Measurements from ENCODE around the gene PPP2R1B. TPM values are rescaled to one million over a fixed set of nuclear protein-coding genes. Genes with fewer than 3 reads are reported as not detected.
"Not testable (repeated sequence)": the region's sequence is repeated elsewhere in the genome, so short reads cannot be mapped to it uniquely, and the experiment has no call there.

Gene PPP2R1B
- total RNA-seq, 3 donors from 2014 or later (not counting 1 experiment from before 2014, with no cell fraction given) = 32.6 to 41.4 (median 40.8) TPM

- Histone ChIP-seq H3K27me3 (ENCODE audit: control insufficient read depth, insufficient read depth, low read length) (no peaks in the 10 kb centered on the region), H3K4me1 (ENCODE audit: control insufficient read depth, insufficient read depth, low read length) (no peaks in the 10 kb centered on the region), H3K36me3 (ENCODE audit: control insufficient read depth, insufficient read depth, low read length) (peaks cover 49% of the 10 kb centered on the region), H3K27ac (ENCODE audit: low read length) (no peak overlapping the region), H3K4me3 (ENCODE audit: low read length) (no peak overlapping the region), H3K9me3 (ENCODE audit: control insufficient read depth, insufficient read depth, low read length) (no peaks in the 10 kb centered on the region)
- DNase-seq (no peak), ATAC-seq (no peak)
- Mint-ChIP-seq H3K4me1 (no peaks in the 10 kb centered on the region), H3K36me3 (peaks cover 10% of the 10 kb centered on the region), H3K27me3 (ENCODE audit: low read depth in 2 of 2) (no peaks in the 10 kb centered on the region), H3K9me3 (no peaks in the 10 kb centered on the region), H3K27ac (no peak overlapping the region), H3K4me3 (no peak overlapping the region)
- intact Hi-C loops (cut with micrococcal nuclease) = no loop called here
- TF ChIP-seq, protein P1, sequence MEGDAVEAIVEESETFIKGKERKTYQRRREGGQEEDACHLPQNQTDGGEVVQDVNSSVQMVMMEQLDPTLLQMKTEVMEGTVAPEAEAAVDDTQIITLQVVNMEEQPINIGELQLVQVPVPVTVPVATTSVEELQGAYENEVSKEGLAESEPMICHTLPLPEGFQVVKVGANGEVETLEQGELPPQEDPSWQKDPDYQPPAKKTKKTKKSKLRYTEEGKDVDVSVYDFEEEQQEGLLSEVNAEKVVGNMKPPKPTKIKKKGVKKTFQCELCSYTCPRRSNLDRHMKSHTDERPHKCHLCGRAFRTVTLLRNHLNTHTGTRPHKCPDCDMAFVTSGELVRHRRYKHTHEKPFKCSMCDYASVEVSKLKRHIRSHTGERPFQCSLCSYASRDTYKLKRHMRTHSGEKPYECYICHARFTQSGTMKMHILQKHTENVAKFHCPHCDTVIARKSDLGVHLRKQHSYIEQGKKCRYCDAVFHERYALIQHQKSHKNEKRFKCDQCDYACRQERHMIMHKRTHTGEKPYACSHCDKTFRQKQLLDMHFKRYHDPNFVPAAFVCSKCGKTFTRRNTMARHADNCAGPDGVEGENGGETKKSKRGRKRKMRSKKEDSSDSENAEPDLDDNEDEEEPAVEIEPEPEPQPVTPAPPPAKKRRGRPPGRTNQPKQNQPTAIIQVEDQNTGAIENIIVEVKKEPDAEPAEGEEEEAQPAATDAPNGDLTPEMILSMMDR (IDR thresholded peaks at IDR 0.05) = no peak
- 74% methylated on average over 2 of the region's 2 CpGs for WGBS (ENCODE audit: insufficient coverage)
Measured at GRCh38 chr11:111719379-111719778, 46.8 kb downstream of the PPP2R1B start.

DNA sequence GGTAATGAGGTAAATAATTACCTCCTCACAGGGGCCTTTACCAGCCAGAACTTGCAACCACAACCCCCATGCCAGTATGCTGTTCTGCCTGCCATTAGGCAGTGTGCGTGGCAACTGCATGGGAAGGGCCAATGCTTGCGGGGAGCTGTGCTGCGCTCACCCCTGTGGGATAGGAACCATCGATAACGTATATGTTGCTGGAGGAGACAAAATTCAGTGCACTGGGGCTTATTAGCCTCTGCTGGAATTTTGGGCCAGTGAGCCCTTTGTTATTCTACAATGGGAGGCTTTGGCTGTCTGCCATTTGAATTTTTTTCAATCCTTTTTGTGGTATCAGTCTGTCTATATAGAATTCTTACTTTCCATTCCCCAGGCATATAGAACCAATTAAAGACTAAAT is 47.3 kb downstream of the PPP2R1B start:
- 98% methylated on average over 5 of the region's 5 CpGs for WGBS (ENCODE audit: insufficient coverage)
- Histone ChIP-seq H3K36me3 (ENCODE audit: control insufficient read depth, insufficient read depth, low read length) (peaks cover 45% of the 10 kb centered on the region), H3K4me1 (ENCODE audit: control insufficient read depth, insufficient read depth, low read length) (no peaks in the 10 kb centered on the region), H3K9me3 (ENCODE audit: control insufficient read depth, insufficient read depth, low read length) (no peaks in the 10 kb centered on the region), H3K4me3 (ENCODE audit: low read length) (no peak overlapping the region), H3K27ac (ENCODE audit: low read length) (no peak overlapping the region), H3K27me3 (ENCODE audit: control insufficient read depth, insufficient read depth, low read length) (no peaks in the 10 kb centered on the region)
- Mint-ChIP-seq H3K27me3 (ENCODE audit: low read depth in 2 of 2) (no peaks in the 10 kb centered on the region), H3K9me3 (no peaks in the 10 kb centered on the region), H3K4me3 (no peak overlapping the region), H3K36me3 (peaks cover 10% of the 10 kb centered on the region), H3K4me1 (peaks cover 0 to 5% of the 10 kb centered on the region in 2 donors), H3K27ac (no peak overlapping the region)
- ATAC-seq (no peak), DNase-seq (no peak)
- TF ChIP-seq, protein P1 (IDR thresholded peaks at IDR 0.05) = no peak
- intact Hi-C loops (cut with micrococcal nuclease) = no loop called here

GRCh38 chr11:111718436-111718835 is 47.8 kb downstream of the PPP2R1B start:
- no peaks in the 10 kb centered on the region for H3K9me3 ChIP-seq (ENCODE audit: control insufficient read depth, insufficient read depth, low read length)
- 98% methylated on average over 3 of the region's 6 CpGs for WGBS (ENCODE audit: insufficient coverage)
- H3K27ac ChIP-seq (ENCODE audit: low read length) = no peak overlapping the region
- Mint-ChIP-seq H3K36me3 (peaks cover 10% of the 10 kb centered on the region), H3K27ac (no peak overlapping the region), H3K9me3 (no peaks in the 10 kb centered on the region), H3K4me3 (no peak overlapping the region), H3K4me1 (peaks cover 0 to 6% of the 10 kb centered on the region in 2 donors), H3K27me3 (ENCODE audit: low read depth in 2 of 2) (no peaks in the 10 kb centered on the region)
- no peak for ATAC-seq
- TF ChIP-seq, protein P1 (IDR thresholded peaks at IDR 0.05) = no peak
- H3K4me3 ChIP-seq (ENCODE audit: low read length) = no peak overlapping the region
- no peaks in the 10 kb centered on the region for H3K27me3 ChIP-seq (ENCODE audit: control insufficient read depth, insufficient read depth, low read length)
- intact Hi-C loops (cut with micrococcal nuclease) = no loop called here
- H3K4me1 ChIP-seq (ENCODE audit: control insufficient read depth, insufficient read depth, low read length) = no peaks in the 10 kb centered on the region
- no peak for DNase-seq
- H3K36me3 ChIP-seq (ENCODE audit: control insufficient read depth, insufficient read depth, low read length) = peaks cover 44% of the 10 kb centered on the region

DNA sequence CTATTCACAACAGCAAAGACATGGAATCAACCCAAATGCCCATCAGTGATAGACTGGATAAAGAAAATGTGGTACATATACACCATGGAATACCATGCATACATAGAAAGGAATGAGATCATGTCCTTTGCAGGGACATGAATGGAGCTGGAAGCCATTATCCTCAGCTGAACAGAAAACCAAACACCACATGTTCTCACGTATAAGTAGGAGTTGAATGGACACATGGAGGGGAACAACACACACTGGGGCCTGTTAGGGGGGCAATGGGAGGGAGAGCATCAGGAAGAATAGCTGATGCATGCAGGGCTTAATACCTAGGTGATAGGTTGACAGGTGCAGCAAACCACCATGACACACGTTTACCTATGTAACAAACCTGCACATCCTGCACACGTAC is 48.5 kb downstream of the PPP2R1B start:
- 80% methylated on average over 2 of the region's 3 CpGs for WGBS (ENCODE audit: insufficient coverage)
- ATAC-seq; DNase-seq; H3K36me3 Mint-ChIP-seq; H3K4me1 Mint-ChIP-seq; H3K27ac Mint-ChIP-seq; intact Hi-C loops (cut with micrococcal nuclease); H3K27me3 Mint-ChIP-seq (ENCODE audit: low read depth in 2 of 2); H3K4me1 ChIP-seq (ENCODE audit: control insufficient read depth, insufficient read depth, low read length); H3K4me3 ChIP-seq (ENCODE audit: low read length); H3K9me3 Mint-ChIP-seq; H3K27me3 ChIP-seq (ENCODE audit: control insufficient read depth, insufficient read depth, low read length); H3K9me3 ChIP-seq (ENCODE audit: control insufficient read depth, insufficient read depth, low read length); H3K27ac ChIP-seq (ENCODE audit: low read length); H3K4me3 Mint-ChIP-seq: not testable (repeated sequence)
- peaks cover 38% of the 10 kb centered on the region for H3K36me3 ChIP-seq (ENCODE audit: control insufficient read depth, insufficient read depth, low read length)

Data from natural killer cell (primary cell).